Measurements from ENCODE around the gene HCFC2. TPM values are rescaled to one million over a fixed set of nuclear protein-coding genes. Genes with fewer than 3 reads are reported as not detected.

Gene HCFC2
- total RNA-seq, 8 experiments from 2014 or later = 10.1 to 25.0 (median 16.8) TPM

DNA sequence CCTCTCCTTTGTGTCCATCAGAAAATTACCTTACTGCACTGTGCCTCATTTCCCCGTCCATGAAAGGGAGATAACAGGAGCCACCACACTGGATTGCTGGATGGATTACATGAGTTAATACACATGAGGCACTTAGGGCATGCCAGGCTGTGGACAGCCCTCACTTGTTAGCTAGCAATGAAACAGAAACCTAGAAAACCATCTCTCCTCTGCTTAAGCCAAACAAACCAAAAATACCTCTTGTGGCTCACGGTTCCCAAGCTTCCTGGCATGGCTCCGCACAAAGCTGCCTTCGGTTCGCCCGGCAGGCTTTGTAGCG lies 660 bp upstream of the HCFC2 start:
- peak overlapping the region; percentile 78 to 98 (median 91) for H3K4me3 ChIP-seq
- H3K4me1 ChIP-seq (replicated peaks in 1 of 2) = peaks cover 8 to 10% of the 10 kb centered on the region in 2 donors
- peak in 7 of 8 experiments; percentile 5 to 22 (median 12) for ATAC-seq (replicated peaks in 6 of 8)
- 0 to 43% (median 14%) methylated on average over 1 to 6 of the region's 7 CpGs; no CpG with 5 or more reads in 5 of the 10 experiments for WGBS, 10 experiments
- H3K27ac ChIP-seq = peak overlapping the region; percentile 91 to 93
- in situ Hi-C loops (cut with MboI; ENCODE audit: low pct_unique_long_range_greater_than_20kb in 2 of 9, low sequenced_read_pairs in 9 of 9, unreplicated experiment in 9 of 9) = no loop called here

DNA sequence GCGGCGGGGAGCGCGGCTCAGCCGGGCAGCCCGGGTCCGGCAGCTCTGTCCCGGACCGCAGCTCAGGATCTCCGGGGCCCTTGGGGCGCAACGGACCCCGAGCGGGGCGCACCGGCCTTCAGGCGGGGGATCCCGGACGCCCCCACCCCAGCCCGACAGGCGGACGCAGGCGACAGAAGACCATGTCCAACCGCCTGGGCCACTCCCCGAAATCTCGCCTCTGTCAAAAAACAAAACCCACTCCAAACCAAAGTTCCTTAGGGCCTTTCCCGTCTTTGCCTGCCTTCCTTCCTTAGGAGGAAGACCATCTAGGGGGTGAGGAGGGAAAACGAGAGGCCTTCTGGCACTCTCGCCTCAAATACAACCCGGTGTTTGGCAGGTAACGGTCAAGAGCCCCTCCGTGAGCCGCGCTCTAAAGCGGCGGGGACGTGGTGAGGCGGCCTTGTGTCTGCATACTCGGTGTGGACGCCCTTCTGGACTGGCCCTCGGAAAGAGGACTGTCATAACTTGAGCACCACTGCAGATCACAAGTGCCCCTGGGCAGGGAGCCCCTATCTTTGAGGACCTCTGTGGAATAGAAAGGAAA lies 604 bp downstream of the HCFC2 start:
- in situ Hi-C loops (cut with MboI; ENCODE audit: low pct_unique_long_range_greater_than_20kb in 2 of 9, low sequenced_read_pairs in 9 of 9, unreplicated experiment in 9 of 9) = no loop called here
- Histone ChIP-seq H3K4me1 (replicated peaks in 1 of 2) (peaks cover 8 to 10% of the 10 kb centered on the region in 2 donors), H3K4me3 (peak overlapping the region; percentile 78 to 98 (median 91)), H3K27ac (peak overlapping the region; percentile 91 to 93)
- WGBS, 10 experiments = 0 to 5% (median 0%) methylated on average over 2 to 11 of the region's 41 CpGs; no CpG with 5 or more reads in 3 of the 10 experiments
- ATAC-seq (replicated peaks in 6 of 8) = peak in 6 of 8 experiments; percentile 3 to 16 (median 10)

DNA sequence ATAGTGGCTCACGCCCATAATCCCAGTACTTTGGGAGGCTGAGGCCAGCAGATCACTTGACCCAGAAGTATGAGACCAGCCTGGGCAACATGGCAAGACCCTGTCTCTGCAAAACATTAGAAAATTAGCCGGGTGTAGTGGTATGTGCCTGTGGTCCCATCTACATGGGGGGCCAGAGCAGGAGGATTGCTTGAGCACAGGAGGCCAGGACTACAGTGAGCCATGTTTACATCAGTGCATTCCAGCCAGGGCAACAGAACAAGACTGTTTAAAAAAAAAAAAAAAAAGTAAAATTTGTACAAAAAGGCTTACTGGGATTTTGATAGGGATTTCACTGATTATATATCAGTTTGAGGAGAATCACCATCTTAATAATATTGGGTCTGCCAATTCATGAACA lies 7.8 kb downstream of the HCFC2 start:
- Histone ChIP-seq H3K4me1 (replicated peaks in 1 of 2) (no peaks in the 10 kb centered on the region), H3K4me3 (no peak overlapping the region), H3K27ac (no peak overlapping the region)
- WGBS, 10 experiments = 83 to 100% (median 100%) methylated on average over 1 to 2 of the region's 2 CpGs; no CpG with 5 or more reads in 1 of the 10 experiments
- ATAC-seq (replicated peaks in 6 of 8) = no peak
- in situ Hi-C loops (cut with MboI; ENCODE audit: low pct_unique_long_range_greater_than_20kb in 2 of 9, low sequenced_read_pairs in 9 of 9, unreplicated experiment in 9 of 9) = no loop called here

- Histone ChIP-seq H3K27ac (no peak overlapping the region), H3K4me3 (no peak overlapping the region), H3K4me1 (replicated peaks in 1 of 2) (no peaks in the 10 kb centered on the region)
- in situ Hi-C loops (cut with MboI; ENCODE audit: low pct_unique_long_range_greater_than_20kb in 2 of 9, low sequenced_read_pairs in 9 of 9, unreplicated experiment in 9 of 9) = no loop called here
- ATAC-seq (replicated peaks in 6 of 8) = no peak
- WGBS, 10 experiments = 86 to 100% (median 100%) methylated on average over 1 of the region's 1 CpG; no CpG with 5 or more reads in 5 of the 10 experiments
Observed at GRCh38 chr12:104073699-104074098, 9.4 kb downstream of the HCFC2 start.

- H3K4me3 ChIP-seq = no peak overlapping the region
- H3K4me1 ChIP-seq (replicated peaks in 1 of 2) = no peaks in the 10 kb centered on the region
- no peak for ATAC-seq (replicated peaks in 6 of 8)
- in situ Hi-C loops (cut with MboI; ENCODE audit: low pct_unique_long_range_greater_than_20kb in 2 of 9, low sequenced_read_pairs in 9 of 9, unreplicated experiment in 9 of 9) = loop anchor here in 1 of 9 experiments (25.0 kb wide), 1 partner anchor 92 kb away; no protein-coding TSS in a partner anchor
- no peak overlapping the region for H3K27ac ChIP-seq
- WGBS, 10 experiments = 100% methylated on average over 1 of the region's 1 CpG; no CpG with 5 or more reads in 7 of the 10 experiments
Observed at GRCh38 chr12:104079024-104079423, 14.7 kb downstream of the HCFC2 start.

- ATAC-seq (replicated peaks in 6 of 8) = no peak
Observed at GRCh38 chr12:104080764-104081163, 16.4 kb downstream of the HCFC2 start.

GRCh38 chr12:104083769-104084475 lies 19.6 kb downstream of the HCFC2 start:
- H3K4me1 ChIP-seq (replicated peaks in 1 of 2) = no peaks in the 10 kb centered on the region
- no peak overlapping the region for H3K27ac ChIP-seq
- in situ Hi-C loops (cut with MboI; ENCODE audit: low pct_unique_long_range_greater_than_20kb in 2 of 9, low sequenced_read_pairs in 9 of 9, unreplicated experiment in 9 of 9) = loop anchor here in 1 of 9 experiments (25.0 kb wide), 1 partner anchor 97 kb away; no protein-coding TSS in a partner anchor
- 79 to 100% (median 94%) methylated on average over 3 to 7 of the region's 8 CpGs; no CpG with 5 or more reads in 3 of the 10 experiments for WGBS, 10 experiments
- ATAC-seq (replicated peaks in 6 of 8) = no peak
- no peak overlapping the region for H3K4me3 ChIP-seq

More at GRCh38 chr12:104080764-104081163, 16.4 kb downstream of the HCFC2 start:
- no peaks in the 10 kb centered on the region for H3K4me1 ChIP-seq (replicated peaks in 1 of 2)
- H3K27ac ChIP-seq = no peak overlapping the region
- 63 to 100% (median 84%) methylated on average over 1 of the region's 1 CpG for WGBS, 10 experiments
- H3K4me3 ChIP-seq = no peak overlapping the region
- in situ Hi-C loops (cut with MboI; ENCODE audit: low pct_unique_long_range_greater_than_20kb in 2 of 9, low sequenced_read_pairs in 9 of 9, unreplicated experiment in 9 of 9) = loop anchor here in 1 of 9 experiments (25.0 kb wide), 1 partner anchor 93 kb away; no protein-coding TSS in a partner anchor

GRCh38 chr12:104090685-104091084 lies 26.4 kb downstream of the HCFC2 start:
- in situ Hi-C loops (cut with MboI; ENCODE audit: low pct_unique_long_range_greater_than_20kb in 2 of 9, low sequenced_read_pairs in 9 of 9, unreplicated experiment in 9 of 9) = loop anchor here in 1 of 9 experiments (25.0 kb wide), 1 partner anchor 103 kb away; no protein-coding TSS in a partner anchor

GRCh38 chr12:104091136-104091535 lies 26.8 kb downstream of the HCFC2 start:
- no peak overlapping the region for H3K4me3 ChIP-seq
- in situ Hi-C loops (cut with MboI; ENCODE audit: low pct_unique_long_range_greater_than_20kb in 2 of 9, low sequenced_read_pairs in 9 of 9, unreplicated experiment in 9 of 9) = loop anchor here in 1 of 9 experiments (25.0 kb wide), 1 partner anchor 104 kb away; no protein-coding TSS in a partner anchor
- 55 to 100% (median 100%) methylated on average over 1 to 4 of the region's 4 CpGs; no CpG with 5 or more reads in 2 of the 10 experiments for WGBS, 10 experiments

More at GRCh38 chr12:104090685-104091084, 26.4 kb downstream of the HCFC2 start:
- no peak overlapping the region for H3K27ac ChIP-seq
- peaks cover 0 to 3% of the 10 kb centered on the region in 2 donors for H3K4me1 ChIP-seq (replicated peaks in 1 of 2)
- H3K4me3 ChIP-seq = no peak overlapping the region
- peak in 3 of 8 experiments; percentile 18 to 61 (median 23) for ATAC-seq (replicated peaks in 6 of 8)
- 57 to 100% (median 100%) methylated on average over 1 of the region's 1 CpG; no CpG with 5 or more reads in 6 of the 10 experiments for WGBS, 10 experiments

DNA sequence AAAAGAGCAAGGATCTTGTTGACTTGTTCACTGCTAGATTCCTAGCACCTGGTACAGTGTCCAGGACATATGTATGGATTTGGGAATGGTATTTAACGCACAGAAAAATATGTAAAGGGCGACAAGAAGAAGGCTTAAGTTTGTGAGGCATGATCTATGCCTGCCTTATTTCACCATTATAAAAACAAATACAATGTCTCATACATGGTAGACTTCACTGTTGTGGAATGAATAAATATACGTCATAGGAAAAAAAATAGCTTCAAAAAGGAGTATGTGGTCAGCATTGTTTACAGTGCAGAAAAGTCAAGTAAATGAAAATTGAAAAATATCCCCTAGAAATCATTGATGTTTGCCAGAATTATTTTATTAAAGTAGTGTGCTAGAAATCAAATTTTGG lies 30.0 kb downstream of the HCFC2 start:
- Histone ChIP-seq H3K4me1 (replicated peaks in 1 of 2) (peaks cover 0 to 3% of the 10 kb centered on the region in 2 donors), H3K4me3 (no peak overlapping the region), H3K27ac (no peak overlapping the region)
- no peak for ATAC-seq (replicated peaks in 6 of 8)
- in situ Hi-C loops (cut with MboI; ENCODE audit: low pct_unique_long_range_greater_than_20kb in 2 of 9, low sequenced_read_pairs in 9 of 9, unreplicated experiment in 9 of 9) = loop anchor here in 1 of 9 experiments (25.0 kb wide), 1 partner anchor 107 kb away; no protein-coding TSS in a partner anchor
- WGBS, 10 experiments = 85 to 100% (median 98%) methylated on average over 1 to 3 of the region's 3 CpGs

More at GRCh38 chr12:104091136-104091535, 26.8 kb downstream of the HCFC2 start:
- Histone ChIP-seq H3K27ac (no peak overlapping the region), H3K4me1 (replicated peaks in 1 of 2) (peaks cover 0 to 3% of the 10 kb centered on the region in 2 donors)
- ATAC-seq (replicated peaks in 6 of 8) = no peak

GRCh38 chr12:104095289-104095688 lies 31.0 kb downstream of the HCFC2 start:
- WGBS, 10 experiments = 80 to 100% (median 100%) methylated on average over 1 of the region's 1 CpG; no CpG with 5 or more reads in 2 of the 10 experiments
- in situ Hi-C loops (cut with MboI; ENCODE audit: low pct_unique_long_range_greater_than_20kb in 2 of 9, low sequenced_read_pairs in 9 of 9, unreplicated experiment in 9 of 9) = loop anchor here in 1 of 9 experiments (25.0 kb wide), 1 partner anchor 108 kb away; no protein-coding TSS in a partner anchor
- Histone ChIP-seq H3K4me1 (replicated peaks in 1 of 2) (peaks cover 0 to 3% of the 10 kb centered on the region in 2 donors), H3K27ac (no peak overlapping the region), H3K4me3 (no peak overlapping the region)
- ATAC-seq (replicated peaks in 6 of 8) = no peak

DNA sequence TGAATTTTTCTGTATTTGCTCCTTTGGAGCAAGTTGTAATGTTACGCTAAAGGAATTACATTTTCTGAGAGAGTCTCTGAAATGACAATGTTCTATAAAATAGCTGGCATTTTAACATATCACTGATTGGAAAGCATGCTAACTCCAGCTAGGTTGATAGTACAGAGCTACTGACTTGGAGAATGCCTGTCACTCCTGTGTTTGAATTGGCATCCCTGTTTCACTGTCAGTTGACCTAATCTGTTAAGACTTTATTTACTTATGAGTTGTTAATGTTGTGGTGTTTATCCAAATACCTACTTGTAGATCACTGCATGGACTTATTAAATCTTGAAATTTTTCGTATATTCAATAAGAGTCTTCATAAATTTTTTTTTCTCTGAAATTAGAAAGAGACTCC lies 33.6 kb downstream of the HCFC2 start:
- in situ Hi-C loops (cut with MboI; ENCODE audit: low pct_unique_long_range_greater_than_20kb in 2 of 9, low sequenced_read_pairs in 9 of 9, unreplicated experiment in 9 of 9) = loop anchor here in 1 of 9 experiments (25.0 kb wide), 1 partner anchor 111 kb away; no protein-coding TSS in a partner anchor
- 80 to 100% (median 92%) methylated on average over 1 to 2 of the region's 2 CpGs for WGBS, 10 experiments
- Histone ChIP-seq H3K27ac (no peak overlapping the region), H3K4me1 (replicated peaks in 1 of 2) (no peaks in the 10 kb centered on the region), H3K4me3 (no peak overlapping the region)
- ATAC-seq (replicated peaks in 6 of 8) = no peak

DNA sequence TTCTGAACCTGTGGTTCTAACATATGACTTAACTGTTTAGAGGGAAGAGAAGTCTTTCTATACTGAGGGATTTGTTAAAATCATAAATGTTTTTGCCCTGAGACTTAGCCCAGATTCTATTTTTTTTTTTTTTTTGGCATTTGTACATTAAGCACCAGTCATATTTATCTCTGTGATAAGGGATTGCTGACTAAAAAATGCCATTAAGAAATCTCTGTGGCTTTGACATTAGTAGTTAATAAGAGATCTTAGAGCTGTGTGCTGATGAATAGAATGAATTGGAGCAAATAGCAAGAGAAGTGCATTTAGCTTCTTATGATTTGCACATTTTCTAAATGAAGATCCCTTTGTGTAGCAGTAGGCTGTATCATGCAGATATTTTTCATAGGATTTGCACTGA lies 41.1 kb downstream of the HCFC2 start:
- in situ Hi-C loops (cut with MboI; ENCODE audit: low pct_unique_long_range_greater_than_20kb in 2 of 9, low sequenced_read_pairs in 9 of 9, unreplicated experiment in 9 of 9) = loop anchor here in 1 of 9 experiments (25.0 kb wide), 1 partner anchor 143 kb away; the partner anchor contains the start of gene TDG
- no peaks in the 10 kb centered on the region for H3K4me1 ChIP-seq (replicated peaks in 1 of 2)
- H3K27ac ChIP-seq = no peak overlapping the region
- H3K4me3 ChIP-seq = no peak overlapping the region
- ATAC-seq (replicated peaks in 6 of 8) = no peak
